Heart right ventricle (tissue), 16 donors: ENCODE measurements around the gene ARGLU1. TPM values are rescaled to one million over a fixed set of nuclear protein-coding genes. Genes with fewer than 3 reads are reported as not detected.

ENCODE experiments used
- ATAC-seq, 8 donors: fragments of 200-7000 bp; cut with Tn5 transposase; one replicate each; pipeline ENCODE4 v1.9.1; 2020; ENCODE audit warnings: mild to moderate bottlenecking in 8 of 8, moderate library complexity in 8 of 8, moderate number of reproducible peaks in 1 of 8
- DNase-seq, 2 donors: peaks; one replicate each; pipeline ENCODE4 v3.0.0-alpha.2; 2020
- H3K27ac ChIP-seq, 10 donors: fragments of 200-600 bp; sonication (generic) in 2 of 10; one replicate each; pipeline versions ENCODE4 v1.5.0 to v1.8.0; 2020 to 2022; ENCODE audit warnings: mild to moderate bottlenecking in 3 of 10
- H3K27me3 ChIP-seq, 7 donors: fragments of 200-600 bp; one replicate each; pipeline ENCODE4 v1.8.0; 2021 to 2022; ENCODE audit warnings: mild to moderate bottlenecking in 2 of 7
- H3K36me3 ChIP-seq, 9 donors: fragments of 200-600 bp; sonication (generic) in 1 of 9; one replicate each; pipeline versions ENCODE4 v1.5.0 to v1.8.0; 2020 to 2022; ENCODE audit warnings: mild to moderate bottlenecking in 2 of 9
- H3K4me1 ChIP-seq, 9 donors: fragments of 200-600 bp; sonication (generic) in 1 of 9; one replicate each; pipeline versions ENCODE4 v1.5.0 to v1.8.0; 2020 to 2022; ENCODE audit warnings: mild to moderate bottlenecking in 4 of 9
- H3K4me3 ChIP-seq, 10 donors: fragments of 200-600 bp; sonication (generic) in 2 of 10; one replicate each; pipeline versions ENCODE4 v1.5.0 to v1.8.0; 2020 to 2022; ENCODE audit warnings: mild to moderate bottlenecking in 7 of 10, moderate library complexity in 2 of 10
- H3K9me3 ChIP-seq, 11 donors: fragments of 200-600 bp in 10 of 11; sonication (generic) in 2 of 11; one replicate each; pipeline versions ENCODE4 v1.5.0 to v1.8.0; 2013 to 2022; ENCODE audit warnings: mild to moderate bottlenecking in 2 of 11, control low read depth in 1 of 11, moderate library complexity in 1 of 11
- CTCF ChIP-seq, 9 donors: fragments of 200-600 bp; sonication (generic) in 2 of 9; IDR thresholded peaks; one replicate each; pipeline versions ENCODE4 v1.5.0 to v1.8.0; 2021 to 2022; ENCODE audit warnings: antibody characterized with exemption in 9 of 9, mild to moderate bottlenecking in 5 of 9, moderate library complexity in 1 of 9
- WGBS, 2 donors: extraction: QIAGEN DNeasy Blood & Tissue Kit; methylation state at CpG; one replicate each; pipeline ENCODE4 v1.1.7; 2013; ENCODE audit warnings: inconsistent platforms in 1 of 2; 5-methylcytosine and 5-hydroxymethylcytosine counted together
- intact Hi-C, 10 donors: fragments of 100-400 bp; cut with DNase I; formaldehyde crosslinking; loops; one replicate each; pipeline versions ENCODE4 v1.11.1 to v1.14.2; 2022
- polyA plus RNA-seq, 2 donors: library from polyadenylated mRNA; stranded (reverse); fragments of 200-250 nt; gene quantifications; one replicate each; pipeline ENCODE4 v1.2.3, GENCODE V29; 2013
- total RNA-seq, 10 donors: library from RNA; stranded (reverse); fragmentation: NEBNext Ultra II Directional in 3 of 10; extraction: Animal tissue kit (Norgen Biotek cat#: 25700) in 3 of 10; gene quantifications; one replicate each; pipeline versions ENCODE4 v1.2.1 to v1.2.4, GENCODE V29; 2021 to 2023
- donor health status: Arrhythmogenic right ventricular cardiomyopathy.
- donor health status: ischemic (EF 13 %, LVEDD 7.1; RV severe dilation, severe dysfunction).
- donor health status: healthy with polysubstance abuse.
- donor health status: DM: no; HTN: yes; CAD: no.
- donor health status: DM: no; HTN: no; CAD: no.
- donor health status: ischemic (EF 25% LVEDD 6.9; RV normal size, moderate dysfunction).
- donor health status: ischemic (EF 25% LVEDD 5.7; RV mildly dilated, moderate dysfunction).
- donor health status: healthy.
- donor health status: DM: yes; HTN: yes; CAD: no.
- donor health status: Ischemic cardiomyopathy.
- donor health status: ischemic (EF 35%, LVEDD 5.7; RV mildly dilated, moderate dysfunction).
- donor health status: nonischemic (EF 11% LVEDD 7.7; RV severe dilation, severe dysfunction).
- donor health status: DM: yes; HTN: yes; CAD: no.
- donor health status: PGD.
- donor health status: ischemic (EF 29% LVEDD 5.4; RV normal size, mild dysfunction).
- donor health status: nonischemic (EF 23%, LVEDD 6.1; RV moderate dilation, normal function).

ARGLU1 gene
- total and polyA plus RNA-seq, 12 donors: 19.1 to 148 (median 29.6) TPM

- no peaks in the 10 kb centered on the region for H3K27me3 ChIP-seq
- H3K4me1 ChIP-seq: peaks cover 0 to 63% (median 42%) of the 10 kb centered on the region in 9 donors
- ATAC-seq (peak in 6 of 8 donors; percentile 38 to 86 (median 76)), DNase-seq (no peak)
- no peak overlapping the region for H3K4me3 ChIP-seq
- intact Hi-C loops: loop anchor here in 1 of 10 donors (10.0 kb wide), 1 partner anchor 134 kb away; no protein-coding TSS in a partner anchor
- no peaks in the 10 kb centered on the region for H3K9me3 ChIP-seq
- peak overlapping the region in 3 of 10 donors; percentile 3 to 9 (median 5) for H3K27ac ChIP-seq
- WGBS, 2 donors: 48 to 52% methylated on average over 4 of the region's 4 CpGs
- TF ChIP-seq CTCF (IDR thresholded peaks at IDR 0.05): no peak
- H3K36me3 ChIP-seq: peaks cover 0 to 91% (median 14%) of the 10 kb centered on the region in 9 donors
Measured at GRCh38 chr13:106550570-106551135, 17.3 kb downstream of the ARGLU1 start.

- H3K4me1 ChIP-seq: peaks cover 0 to 52% (median 45%) of the 10 kb centered on the region in 9 donors
- H3K27ac ChIP-seq: no peak overlapping the region
- no peak for ATAC-seq
Measured at GRCh38 chr13:106548064-106548696, 19.8 kb downstream of the ARGLU1 start.

GRCh38 chr13:106541826-106542225, 26.1 kb downstream of the ARGLU1 start:
- H3K36me3 ChIP-seq: peaks cover 0 to 59% (median 17%) of the 10 kb centered on the region in 9 donors
- intact Hi-C loops: no loop called here
- no peak overlapping the region for H3K27ac ChIP-seq
- ATAC-seq (no peak), DNase-seq (no peak)
- H3K27me3 ChIP-seq: no peaks in the 10 kb centered on the region
- no peaks in the 10 kb centered on the region for H3K9me3 ChIP-seq
- H3K4me3 ChIP-seq: no peak overlapping the region
- peaks cover 0 to 20% (median 6%) of the 10 kb centered on the region in 9 donors for H3K4me1 ChIP-seq
- 89 to 94% methylated on average over 1 of the region's 1 CpG for WGBS, 2 donors
- TF ChIP-seq CTCF (IDR thresholded peaks at IDR 0.05): no peak

More at GRCh38 chr13:106548064-106548696, 19.8 kb downstream of the ARGLU1 start:
- no peak for TF ChIP-seq CTCF (IDR thresholded peaks at IDR 0.05)
- H3K4me3 ChIP-seq: no peak overlapping the region
- intact Hi-C loops: no loop called here
- DNase-seq: no peak
- no peaks in the 10 kb centered on the region for H3K27me3 ChIP-seq
- 96 to 98% methylated on average over 3 of the region's 3 CpGs for WGBS, 2 donors
- peaks cover 0 to 88% (median 5%) of the 10 kb centered on the region in 9 donors for H3K36me3 ChIP-seq
- H3K9me3 ChIP-seq: no peaks in the 10 kb centered on the region

GRCh38 chr13:106540613-106541012, 27.3 kb downstream of the ARGLU1 start:
- intact Hi-C loops: no loop called here
- TF ChIP-seq CTCF (IDR thresholded peaks at IDR 0.05): no peak
- WGBS, 2 donors: 79 to 81% methylated on average over 4 of the region's 4 CpGs
- H3K4me3 ChIP-seq: no peak overlapping the region
- peaks cover 0 to 4% (median 0%) of the 10 kb centered on the region in 7 donors for H3K27me3 ChIP-seq
- no peaks in the 10 kb centered on the region for H3K9me3 ChIP-seq
- peaks cover 0 to 50% (median 17%) of the 10 kb centered on the region in 9 donors for H3K36me3 ChIP-seq
- peaks cover 0 to 32% (median 17%) of the 10 kb centered on the region in 9 donors for H3K4me1 ChIP-seq
- no peak for ATAC-seq
- DNase-seq: no peak
- H3K27ac ChIP-seq: no peak overlapping the region
